NCI-H2171 (cell line): ENCODE measurements around the gene URM1.

Experiments
- DNase-seq: peaks from one replicate; lab custom pipeline; 2025; lab: John Stamatoyannopoulos, UW

The URM1 gene

DNA sequence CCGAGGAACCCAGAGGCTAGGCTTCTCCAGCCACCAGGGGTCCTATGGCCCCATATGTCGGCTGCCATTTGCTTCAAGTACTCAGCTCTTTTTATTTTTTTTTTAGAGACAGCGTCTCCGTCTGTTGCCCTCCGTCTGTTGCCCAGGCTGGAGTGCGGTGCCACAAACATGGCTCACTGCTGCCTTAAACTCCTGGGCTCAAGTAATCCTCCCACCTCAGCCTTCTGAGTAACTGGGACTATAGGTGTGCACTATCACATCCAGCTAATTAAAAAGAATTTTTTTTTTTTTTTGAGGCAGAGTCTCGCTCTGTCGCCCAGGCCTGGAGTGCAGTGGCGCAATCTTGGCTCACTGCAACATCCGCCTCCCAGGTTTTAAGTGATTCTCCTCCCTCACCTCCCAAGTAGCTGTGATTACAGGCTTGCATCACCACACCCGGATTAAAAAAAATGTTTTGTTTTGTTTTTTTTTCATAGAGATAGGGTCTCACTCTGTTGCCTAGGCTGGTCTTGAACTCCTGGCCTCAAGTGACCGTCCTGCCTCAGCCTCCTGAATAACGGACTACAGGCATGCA lies 58.4 kb downstream of the URM1 start:
- peak; percentile 95 for DNase-seq

- no peak for DNase-seq
Observed at GRCh38 chr9:128431207-128431606, 60.0 kb downstream of the URM1 start.

- DNase-seq = no peak
Observed at GRCh38 chr9:128434340-128434739, 63.2 kb downstream of the URM1 start.

DNA sequence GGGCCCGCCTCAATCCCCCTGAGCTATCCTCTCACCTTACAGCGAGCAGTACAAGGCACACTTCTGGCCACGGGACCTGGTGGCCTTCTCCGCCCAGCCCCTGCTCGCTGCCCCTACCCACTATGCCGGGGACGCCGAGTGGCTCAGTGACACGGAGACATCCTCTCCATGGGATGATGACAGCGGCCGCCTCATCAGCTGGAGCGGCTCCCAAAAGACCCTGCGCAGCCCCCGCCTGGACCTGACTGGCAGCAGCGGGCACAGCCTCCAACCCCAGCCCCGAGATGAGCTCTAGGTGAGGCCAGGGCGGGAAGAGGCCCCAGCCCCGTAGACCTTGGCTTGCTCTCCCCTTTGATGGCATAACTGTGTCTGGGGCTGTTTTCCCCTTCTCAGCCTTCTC lies 64.4 kb downstream of the URM1 start:
- DNase-seq = no peak

GRCh38 chr9:128438343-128439109 lies 67.4 kb downstream of the URM1 start:
- DNase-seq = peak; percentile 86

DNA sequence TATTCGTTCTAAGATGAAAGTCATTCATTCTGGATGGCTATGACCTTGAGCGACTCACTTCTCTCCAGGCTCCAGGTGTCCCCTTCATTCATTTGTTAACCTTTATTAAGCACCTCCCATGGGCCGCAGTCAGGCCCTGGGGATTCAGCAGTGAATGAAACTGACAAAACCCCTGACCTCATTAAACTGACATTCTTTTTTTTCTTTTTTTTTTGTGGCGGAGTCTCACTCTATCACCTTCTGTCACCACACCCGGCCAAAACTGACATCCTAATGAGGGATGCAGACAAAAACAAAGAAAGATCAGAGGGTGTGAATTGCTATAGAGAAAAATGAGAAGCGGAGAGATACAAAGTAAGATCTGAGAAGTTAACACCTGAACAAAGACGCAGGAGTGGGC lies 68.1 kb downstream of the URM1 start:
- peak; percentile 72 for DNase-seq
